Bronchial epithelial cell (primary cell): ENCODE data around the gene LSM2. TPM values are rescaled to one million over a fixed set of nuclear protein-coding genes. Genes with fewer than 3 reads are reported as not detected.

Experiments
- DNase-seq: peaks from one replicate; pipeline ENCODE4 v3.0.0-alpha.2; 2010; ENCODE audit warnings: low read depth
- FAIRE-seq: peaks from 2 replicates; lab custom pipeline; 2011; peaks lifted over from hg19 to GRCh38; lab: Jason Lieb, UNC
- H3K27me3 ChIP-seq: 2 replicates; pipeline ENCODE4 v1.5.1; 2011; ENCODE audit warnings: low read length; ENCODE audit not compliant: control insufficient read depth, insufficient read depth
- H3K36me3 ChIP-seq: 2 replicates; pipeline ENCODE4 v1.5.1; 2011; ENCODE audit warnings: low read length; ENCODE audit not compliant: control insufficient read depth, insufficient read depth
- H3K4me3 ChIP-seq: 2 replicates; pipeline ENCODE4 v1.5.1; 2011; ENCODE audit warnings: mild to moderate bottlenecking, low read depth, low read length, control low read depth
- CTCF ChIP-seq: IDR thresholded peaks from 2 replicates; pipeline ENCODE4 v1.5.1; 2011; ENCODE audit warnings: mild to moderate bottlenecking, moderate library complexity, low read length, control low read depth, inconsistent platforms; ENCODE audit not compliant: insufficient read depth, severe bottlenecking
- total RNA-seq: library from RNA; depleted of rRNA; stranded (reverse); fragments of >200 nt; gene quantifications from 2 replicates; pipeline ENCODE4 v1.2.1, GENCODE V29; 2014

Gene LSM2
- total RNA-seq, 1 donor from 2014 or later: 29.2 TPM

GRCh38 chr6:31763619-31763940, 43.2 kb downstream of the LSM2 start:
- H3K27me3 ChIP-seq: no peaks in the 10 kb centered on the region
- peaks cover 8% of the 10 kb centered on the region for H3K36me3 ChIP-seq
- no peak overlapping the region for H3K4me3 ChIP-seq
- FAIRE-seq: no peak
- DNase-seq: peak; percentile 10
- TF ChIP-seq CTCF: no peak

GRCh38 chr6:31762878-31763618, 43.7 kb downstream of the LSM2 start:
- no peak for FAIRE-seq
- no peak for TF ChIP-seq CTCF
- H3K36me3 ChIP-seq: peaks cover 11% of the 10 kb centered on the region
- no peak overlapping the region for H3K4me3 ChIP-seq
- DNase-seq: no peak
- no peaks in the 10 kb centered on the region for H3K27me3 ChIP-seq

GRCh38 chr6:31762356-31762755, 44.4 kb downstream of the LSM2 start, which contains the start of gene SAPCD1:
TSS of gene SAPCD1 (plus strand) at chr6:31762656. CDS start at chr6:31763055, 399 bp downstream.
- DNase-seq (no peak), FAIRE-seq (no peak)
- Histone ChIP-seq H3K27me3 (no peaks in the 10 kb centered on the region), H3K36me3 (peaks cover 11% of the 10 kb centered on the region), H3K4me3 (no peak within 1 kb of the TSS)
- TF ChIP-seq CTCF: no peak

- no peak for TF ChIP-seq CTCF
- no peak for DNase-seq
- Histone ChIP-seq H3K4me3 (no peak overlapping the region), H3K27me3 (no peaks in the 10 kb centered on the region), H3K36me3 (peaks cover 11% of the 10 kb centered on the region)
- no peak for FAIRE-seq
Measured at GRCh38 chr6:31761343-31761742, 45.4 kb downstream of the LSM2 start.

- H3K4me3 ChIP-seq: no peak overlapping the region
- TF ChIP-seq CTCF: no peak
- no peak for DNase-seq
- FAIRE-seq: no peak
- H3K36me3 ChIP-seq: peaks cover 11% of the 10 kb centered on the region
- no peaks in the 10 kb centered on the region for H3K27me3 ChIP-seq
Measured at GRCh38 chr6:31760790-31761189, 46.0 kb downstream of the LSM2 start.

- H3K4me3 ChIP-seq: no peak overlapping the region
- TF ChIP-seq CTCF: no peak
- no peak for DNase-seq
- no peaks in the 10 kb centered on the region for H3K27me3 ChIP-seq
- FAIRE-seq: no peak
- H3K36me3 ChIP-seq: peaks cover 11% of the 10 kb centered on the region
Measured at GRCh38 chr6:31758281-31758680, 48.5 kb downstream of the LSM2 start.
